Activated CD4-positive, alpha-beta T cell treated with anti-CD3 and anti-CD28 coated beads, Interleukin-2, Interleukin-4, amounts not matched to agents 100 ng/mL and 50 ng/mL, durations not matched to agents 16 hours and 8 hours (primary cell): ENCODE measurements around the gene CYBRD1.

Source experiments
- DNase-seq: peaks from one replicate; pipeline ENCODE4 v3.0.0-alpha.2; 2020; ENCODE audit warnings: low spot score

CYBRD1 gene

DNA sequence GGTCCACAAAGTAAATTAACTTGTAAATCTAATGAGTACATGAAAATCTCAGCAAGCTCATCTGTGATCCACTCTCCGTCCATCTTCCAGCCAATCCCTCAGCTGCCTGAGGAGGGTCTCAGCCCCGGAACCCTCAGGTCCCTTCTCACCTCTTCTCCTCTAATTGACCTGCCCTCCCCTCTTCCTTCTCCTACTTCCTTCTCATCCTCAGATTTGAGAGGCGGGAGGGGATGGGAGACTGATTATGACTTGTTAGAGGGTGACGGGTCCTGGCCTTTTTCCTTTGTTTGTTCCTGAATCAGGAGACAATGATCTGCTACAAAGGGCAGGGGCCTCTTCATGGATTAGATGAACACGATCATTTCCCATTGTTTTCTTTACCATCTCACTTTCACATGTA lies 80.1 kb downstream of the CYBRD1 start:
- no peak for DNase-seq
